Fibroblast of lung (primary cell): ENCODE data around the gene AQP9. TPM values are rescaled to one million over a fixed set of nuclear protein-coding genes. Genes with fewer than 3 reads are reported as not detected.

ENCODE experiments used
- DNase-seq, 2 donors: peaks; one replicate each; pipeline versions ENCODE4 v3.0.0 to v3.0.0-alpha.2; 2010; ENCODE audit warnings: low read depth in 2 of 2
- H2AFZ ChIP-seq: 2 replicates; pipeline ENCODE4 v1.5.1; 2012; ENCODE audit warnings: low read length, control low read depth, inconsistent platforms
- H3K27ac ChIP-seq: 2 replicates; pipeline ENCODE4 v1.5.1; 2011; ENCODE audit warnings: low read length, control low read depth; ENCODE audit not compliant: insufficient read depth
- H3K27me3 ChIP-seq: 2 replicates; pipeline ENCODE4 v1.5.1; 2011; ENCODE audit warnings: mild to moderate bottlenecking, low read length; ENCODE audit not compliant: control insufficient read depth, insufficient read depth
- H3K36me3 ChIP-seq: 2 replicates; pipeline ENCODE4 v1.5.1; 2011; ENCODE audit warnings: low read length; ENCODE audit not compliant: control insufficient read depth, insufficient read depth
- H3K4me1 ChIP-seq: 2 replicates; pipeline ENCODE4 v1.5.1; 2011; ENCODE audit warnings: low read length; ENCODE audit not compliant: control insufficient read depth, insufficient read depth; ENCODE audit errors: extremely low read depth
- H3K4me2 ChIP-seq: 2 replicates; pipeline ENCODE4 v1.5.1; 2011; ENCODE audit warnings: low read length, control low read depth; ENCODE audit not compliant: insufficient read depth; ENCODE audit errors: extremely low read depth
- H3K4me3 ChIP-seq, 4 experiments: fragments of 200-600 bp in 1 of 4; sonication (generic) in 1 of 4; replicated peaks in 1 of 4; 2 replicates each; pipeline ENCODE4 v1.5.1; 2011 to 2016; ENCODE audit warnings: low read length in 4 of 4, low read depth in 3 of 4, mild to moderate bottlenecking in 3 of 4, control low read depth in 2 of 4, inconsistent platforms in 1 of 4, mixed read lengths in 1 of 4; ENCODE audit not compliant: insufficient read depth in 1 of 4; ENCODE audit errors: control extremely low read depth in 1 of 4
- H3K79me2 ChIP-seq: 2 replicates; pipeline ENCODE4 v1.5.1; 2012; ENCODE audit warnings: mild to moderate bottlenecking, low read length, inconsistent platforms; ENCODE audit not compliant: control insufficient read depth, insufficient read depth
- H3K9ac ChIP-seq: 2 replicates; pipeline ENCODE4 v1.5.1; 2011; ENCODE audit warnings: mild to moderate bottlenecking, low read length, control low read depth; ENCODE audit not compliant: insufficient read depth
- H3K9me3 ChIP-seq: 2 replicates; pipeline ENCODE4 v1.5.1; 2012; ENCODE audit warnings: low read depth, low read length; ENCODE audit not compliant: control insufficient read depth, insufficient read depth
- H4K20me1 ChIP-seq: 2 replicates; pipeline ENCODE4 v1.5.1; 2011; ENCODE audit warnings: low read length; ENCODE audit not compliant: control insufficient read depth, insufficient read depth; ENCODE audit errors: extremely low read depth
- EZH2 ChIP-seq: IDR thresholded peaks from 2 replicates; pipeline ENCODE4 v1.5.1; 2012; ENCODE audit warnings: low read length, control low read depth, mild to moderate bottlenecking; ENCODE audit errors: missing control alignments
- polyA plus RNA-seq, 2 donors: library from polyadenylated mRNA; depleted of rRNA in 1 of 2; stranded (reverse) in 1 of 2; unstranded in 1 of 2; fragments of >200 nt; gene quantifications; 2 replicates each; pipeline ENCODE4 v1.2.1, GENCODE V29; 2011 to 2012; ENCODE audit warnings: missing spikeins in 1 of 2
- total RNA-seq: library from RNA; depleted of rRNA; stranded (reverse); fragments of >200 nt; gene quantifications from 2 replicates; pipeline ENCODE4 v1.2.1, GENCODE V29; 2014
- TF ChIP-seq, protein P1 (sequence below), 2 donors: IDR thresholded peaks in 1 of 2; conservative IDR thresholded peaks in 1 of 2; 1 replicate in 1 of 2; 2 replicates in 1 of 2; pipeline ENCODE4 v1.5.1; 2011 to 2012; ENCODE audit warnings: low read length in 2 of 2, control low read depth in 1 of 2, inconsistent platforms in 1 of 2, low read depth in 1 of 2, mild to moderate bottlenecking in 1 of 2

AQP9 gene
- total and polyA plus RNA-seq, 2 donors (not counting 1 experiment from before 2014, with no cell fraction given), result not detected

- no peak for TF ChIP-seq EZH2
- TF ChIP-seq, protein P1, sequence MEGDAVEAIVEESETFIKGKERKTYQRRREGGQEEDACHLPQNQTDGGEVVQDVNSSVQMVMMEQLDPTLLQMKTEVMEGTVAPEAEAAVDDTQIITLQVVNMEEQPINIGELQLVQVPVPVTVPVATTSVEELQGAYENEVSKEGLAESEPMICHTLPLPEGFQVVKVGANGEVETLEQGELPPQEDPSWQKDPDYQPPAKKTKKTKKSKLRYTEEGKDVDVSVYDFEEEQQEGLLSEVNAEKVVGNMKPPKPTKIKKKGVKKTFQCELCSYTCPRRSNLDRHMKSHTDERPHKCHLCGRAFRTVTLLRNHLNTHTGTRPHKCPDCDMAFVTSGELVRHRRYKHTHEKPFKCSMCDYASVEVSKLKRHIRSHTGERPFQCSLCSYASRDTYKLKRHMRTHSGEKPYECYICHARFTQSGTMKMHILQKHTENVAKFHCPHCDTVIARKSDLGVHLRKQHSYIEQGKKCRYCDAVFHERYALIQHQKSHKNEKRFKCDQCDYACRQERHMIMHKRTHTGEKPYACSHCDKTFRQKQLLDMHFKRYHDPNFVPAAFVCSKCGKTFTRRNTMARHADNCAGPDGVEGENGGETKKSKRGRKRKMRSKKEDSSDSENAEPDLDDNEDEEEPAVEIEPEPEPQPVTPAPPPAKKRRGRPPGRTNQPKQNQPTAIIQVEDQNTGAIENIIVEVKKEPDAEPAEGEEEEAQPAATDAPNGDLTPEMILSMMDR (conservative IDR thresholded peaks at IDR 0.05 in 1 of 2, IDR thresholded peaks at IDR 0.05 in 1 of 2; ENCODE audit: low read depth in 1 of 2, low read length in 2 of 2), result no peak
- Histone ChIP-seq H3K79me2 (no peaks in the 10 kb centered on the region), H3K36me3 (no peaks in the 10 kb centered on the region), H3K9me3 (no peaks in the 10 kb centered on the region), H3K9ac (no peak overlapping the region), H3K27ac (no peak overlapping the region), H3K4me3 (no peak overlapping the region), H4K20me1 (no peaks in the 10 kb centered on the region), H3K27me3 (no peaks in the 10 kb centered on the region), H3K4me2 (no peak overlapping the region), H3K4me1 (no peaks in the 10 kb centered on the region), H2AFZ (no peak overlapping the region)
- DNase-seq, result no peak
These were observed 20.6 kb upstream of the AQP9 start for GRCh38 chr15:58117619-58118018.

DNA sequence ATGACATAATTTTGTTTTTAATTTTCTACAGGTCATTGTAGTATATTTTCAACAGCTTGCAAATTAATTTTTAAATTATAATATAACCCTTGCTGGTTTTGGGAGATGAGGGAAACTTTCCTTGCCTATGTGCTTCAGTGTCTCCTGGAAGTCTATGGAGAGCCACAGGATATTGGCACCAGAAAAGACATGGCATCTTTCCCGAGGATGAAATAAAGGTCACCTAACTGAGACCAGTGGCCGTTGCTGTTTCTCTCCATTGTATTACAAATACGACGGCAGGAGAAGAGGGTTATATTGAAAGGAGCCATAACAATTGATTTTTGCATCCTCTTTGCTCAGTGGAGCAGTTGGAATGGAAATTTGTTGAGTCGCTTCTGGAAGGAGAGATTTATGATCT, 19.9 kb upstream of the AQP9 start:
- Histone ChIP-seq H2AFZ (no peak overlapping the region), H3K79me2 (no peaks in the 10 kb centered on the region), H3K4me2 (no peak overlapping the region), H3K27me3 (no peaks in the 10 kb centered on the region), H3K4me3 (no peak overlapping the region), H4K20me1 (no peaks in the 10 kb centered on the region), H3K9me3 (no peaks in the 10 kb centered on the region), H3K9ac (no peak overlapping the region), H3K36me3 (no peaks in the 10 kb centered on the region), H3K27ac (no peak overlapping the region), H3K4me1 (no peaks in the 10 kb centered on the region)
- TF ChIP-seq, protein P1 (conservative IDR thresholded peaks at IDR 0.05 in 1 of 2, IDR thresholded peaks at IDR 0.05 in 1 of 2; ENCODE audit: low read depth in 1 of 2, low read length in 2 of 2), result no peak
- TF ChIP-seq EZH2, result no peak
- DNase-seq, result no peak

GRCh38 chr15:58119016-58119415, 19.2 kb upstream of the AQP9 start:
- Histone ChIP-seq H3K27me3 (no peaks in the 10 kb centered on the region), H4K20me1 (no peaks in the 10 kb centered on the region), H3K4me3 (no peak overlapping the region), H2AFZ (no peak overlapping the region), H3K9ac (no peak overlapping the region), H3K4me2 (no peak overlapping the region), H3K27ac (no peak overlapping the region), H3K9me3 (no peaks in the 10 kb centered on the region), H3K36me3 (no peaks in the 10 kb centered on the region), H3K4me1 (no peaks in the 10 kb centered on the region), H3K79me2 (no peaks in the 10 kb centered on the region)
- TF ChIP-seq, protein P1 (conservative IDR thresholded peaks at IDR 0.05 in 1 of 2, IDR thresholded peaks at IDR 0.05 in 1 of 2; ENCODE audit: low read depth in 1 of 2, low read length in 2 of 2), result no peak
- TF ChIP-seq EZH2, result no peak
- no peak for DNase-seq
